Measurements from ENCODE around the gene CNTNAP5.

The CNTNAP5 gene

DNA sequence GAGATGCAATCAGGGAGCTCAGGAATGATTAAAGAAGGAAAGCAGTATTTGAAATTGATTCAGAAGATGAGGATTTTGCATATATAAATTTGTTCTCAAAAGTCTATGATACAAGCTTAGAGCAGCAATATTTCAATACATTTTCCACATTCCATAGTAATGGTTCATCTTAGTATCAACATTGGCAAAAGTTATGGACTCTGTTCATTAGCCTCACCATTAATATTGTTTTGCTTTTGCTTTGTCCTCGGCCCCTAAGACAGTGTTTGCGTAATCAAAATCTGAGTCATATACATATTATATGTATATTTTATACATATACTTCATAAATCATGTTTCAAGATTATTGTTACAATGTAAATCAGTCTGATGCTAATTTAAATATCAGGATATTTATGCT, 176.6 kb downstream of the CNTNAP5 start:
- H3K4me3 ChIP-seq (ENCODE audit: low read depth, low read length), result no peak overlapping the region
- no peak for DNase-seq (ENCODE audit: low read depth)

DNA sequence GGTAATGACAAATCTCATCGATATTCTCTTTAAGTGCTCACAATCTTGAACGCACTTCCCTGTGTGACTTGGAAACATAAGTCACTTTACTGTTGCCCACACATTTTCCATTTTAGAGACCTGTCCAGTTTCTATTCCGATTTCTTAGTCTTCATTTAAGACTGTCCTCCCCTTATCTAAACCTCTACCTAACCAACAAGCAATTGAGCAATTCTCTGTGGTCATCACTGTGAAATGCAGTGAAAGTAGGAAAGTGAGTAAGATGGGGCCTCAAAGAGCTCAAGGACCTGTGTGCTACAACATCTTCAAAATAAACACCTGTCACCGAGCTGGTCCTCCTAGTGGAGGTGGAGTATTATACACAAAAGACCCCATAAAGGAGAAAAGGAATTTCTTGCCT, 184.4 kb downstream of the CNTNAP5 start:
- DNase-seq (ENCODE audit: low read depth), result no peak
- TF ChIP-seq POLR2A (IDR thresholded peaks at IDR 0.05; ENCODE audit: extremely low read depth, insufficient read length), result no peak
- TF ChIP-seq MYC (IDR thresholded peaks at IDR 0.05; ENCODE audit: low read depth, low read length), result no peak
- TF ChIP-seq MAX (IDR thresholded peaks at IDR 0.05; ENCODE audit: low read depth, low read length), result no peak
- H3K4me3 ChIP-seq (ENCODE audit: low read depth, low read length), result no peak overlapping the region

More for the DNA sequence above, 176.6 kb downstream of the CNTNAP5 start:
- TF ChIP-seq MYC (IDR thresholded peaks at IDR 0.05; ENCODE audit: low read depth, low read length), result no peak
- TF ChIP-seq, protein P1, sequence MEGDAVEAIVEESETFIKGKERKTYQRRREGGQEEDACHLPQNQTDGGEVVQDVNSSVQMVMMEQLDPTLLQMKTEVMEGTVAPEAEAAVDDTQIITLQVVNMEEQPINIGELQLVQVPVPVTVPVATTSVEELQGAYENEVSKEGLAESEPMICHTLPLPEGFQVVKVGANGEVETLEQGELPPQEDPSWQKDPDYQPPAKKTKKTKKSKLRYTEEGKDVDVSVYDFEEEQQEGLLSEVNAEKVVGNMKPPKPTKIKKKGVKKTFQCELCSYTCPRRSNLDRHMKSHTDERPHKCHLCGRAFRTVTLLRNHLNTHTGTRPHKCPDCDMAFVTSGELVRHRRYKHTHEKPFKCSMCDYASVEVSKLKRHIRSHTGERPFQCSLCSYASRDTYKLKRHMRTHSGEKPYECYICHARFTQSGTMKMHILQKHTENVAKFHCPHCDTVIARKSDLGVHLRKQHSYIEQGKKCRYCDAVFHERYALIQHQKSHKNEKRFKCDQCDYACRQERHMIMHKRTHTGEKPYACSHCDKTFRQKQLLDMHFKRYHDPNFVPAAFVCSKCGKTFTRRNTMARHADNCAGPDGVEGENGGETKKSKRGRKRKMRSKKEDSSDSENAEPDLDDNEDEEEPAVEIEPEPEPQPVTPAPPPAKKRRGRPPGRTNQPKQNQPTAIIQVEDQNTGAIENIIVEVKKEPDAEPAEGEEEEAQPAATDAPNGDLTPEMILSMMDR (IDR thresholded peaks at IDR 0.05; ENCODE audit: low read depth, low read length), result no peak
- TF ChIP-seq POLR2A (IDR thresholded peaks at IDR 0.05; ENCODE audit: extremely low read depth, insufficient read length), result no peak
- TF ChIP-seq MAX (IDR thresholded peaks at IDR 0.05; ENCODE audit: low read depth, low read length), result no peak

DNA sequence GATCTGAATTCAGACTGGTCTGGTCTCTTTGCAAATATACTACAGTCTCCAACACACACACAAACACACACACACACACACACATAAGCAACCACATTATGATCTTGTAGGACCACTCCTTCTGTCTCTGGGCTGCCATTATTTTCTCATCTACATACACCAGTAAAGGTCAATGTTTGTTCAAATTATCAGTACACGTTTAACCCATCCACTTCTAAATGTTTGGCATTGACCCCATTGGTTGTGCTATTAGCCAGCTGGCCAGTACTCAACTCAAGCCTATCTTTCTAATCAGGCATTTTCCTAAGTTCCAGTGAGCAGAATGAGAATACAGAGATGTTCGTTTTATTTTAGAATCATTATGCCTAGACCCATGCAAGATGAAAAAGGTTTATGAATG, 186.4 kb downstream of the CNTNAP5 start:
- H3K4me3 ChIP-seq (ENCODE audit: low read depth, low read length), result no peak overlapping the region
- no peak for TF ChIP-seq MAX (IDR thresholded peaks at IDR 0.05; ENCODE audit: low read depth, low read length)
- no peak for TF ChIP-seq MYC (IDR thresholded peaks at IDR 0.05; ENCODE audit: low read depth, low read length)
- TF ChIP-seq, protein P1 (IDR thresholded peaks at IDR 0.05; ENCODE audit: low read depth, low read length), result no peak
- no peak for TF ChIP-seq POLR2A (IDR thresholded peaks at IDR 0.05; ENCODE audit: extremely low read depth, insufficient read length)
- DNase-seq (ENCODE audit: low read depth), result no peak

DNA sequence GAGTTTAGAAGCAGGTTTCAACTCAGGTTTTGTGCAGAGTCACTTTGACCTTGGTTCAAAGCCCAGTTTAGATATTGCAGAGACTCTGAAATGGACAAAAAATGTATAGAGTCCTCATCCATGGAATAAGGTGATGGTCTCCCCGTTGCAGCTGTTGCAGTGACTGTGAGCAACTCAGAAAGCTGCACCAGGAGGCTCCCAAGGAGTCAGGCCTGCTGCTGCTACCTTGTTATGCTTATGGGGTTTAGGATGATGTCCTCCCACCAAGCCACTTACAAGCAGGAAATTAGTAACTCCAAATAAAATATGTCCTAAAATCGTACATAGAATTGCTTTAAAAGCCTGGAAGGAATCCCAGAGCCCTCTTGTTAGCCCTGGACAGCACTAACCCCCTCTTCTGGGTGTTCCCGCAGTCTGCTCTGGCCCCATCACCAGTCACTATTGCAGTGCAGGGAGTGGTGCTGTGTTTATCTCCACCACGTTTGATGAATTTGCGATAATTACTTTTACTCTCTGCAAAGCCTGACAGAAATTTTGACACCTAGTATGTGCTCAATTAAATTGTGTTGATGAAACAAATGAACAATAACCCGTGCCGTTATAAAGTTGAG, 189.0 kb downstream of the CNTNAP5 start:
- H3K4me3 ChIP-seq (ENCODE audit: low read depth, low read length), result no peak overlapping the region
- no peak for TF ChIP-seq POLR2A (IDR thresholded peaks at IDR 0.05; ENCODE audit: extremely low read depth, insufficient read length)
- TF ChIP-seq, protein P1 (IDR thresholded peaks at IDR 0.05; ENCODE audit: low read depth, low read length), result no peak
- no peak for TF ChIP-seq MAX (IDR thresholded peaks at IDR 0.05; ENCODE audit: low read depth, low read length)
- TF ChIP-seq MYC (IDR thresholded peaks at IDR 0.05; ENCODE audit: low read depth, low read length), result no peak

DNA sequence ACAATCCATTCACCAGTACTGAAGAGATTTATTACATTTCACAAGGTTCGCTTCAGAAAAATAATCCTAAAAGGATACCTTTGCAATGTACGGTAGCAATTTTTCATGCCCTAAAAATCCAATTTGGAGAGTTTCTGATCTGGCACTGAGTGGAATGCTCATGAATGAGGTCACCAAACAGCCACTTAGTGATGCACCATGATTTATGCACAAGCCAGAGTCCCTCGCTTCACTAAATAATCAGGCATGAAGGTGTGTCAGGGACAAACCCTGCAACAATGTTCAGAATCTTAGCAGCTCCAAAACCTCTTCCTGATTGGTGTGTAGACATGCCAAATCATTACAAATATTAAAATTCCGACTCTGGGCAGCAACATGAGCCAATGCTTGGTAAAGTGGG, 221.1 kb downstream of the CNTNAP5 start:
- no peak overlapping the region for H3K4me3 ChIP-seq (ENCODE audit: low read depth, low read length)
- no peak for DNase-seq (ENCODE audit: low read depth)
- TF ChIP-seq POLR2A (IDR thresholded peaks at IDR 0.05; ENCODE audit: extremely low read depth, insufficient read length) (no peak), MAX (IDR thresholded peaks at IDR 0.05; ENCODE audit: low read depth, low read length) (no peak), MYC (IDR thresholded peaks at IDR 0.05; ENCODE audit: low read depth, low read length) (no peak)
- TF ChIP-seq, protein P1 (IDR thresholded peaks at IDR 0.05; ENCODE audit: low read depth, low read length), result no peak

More for the DNA sequence above, 189.0 kb downstream of the CNTNAP5 start:
- no peak for DNase-seq (ENCODE audit: low read depth)

- DNase-seq (ENCODE audit: low read depth), result no peak
- H3K4me3 ChIP-seq (ENCODE audit: low read depth, low read length), result no peak overlapping the region
- TF ChIP-seq POLR2A (IDR thresholded peaks at IDR 0.05; ENCODE audit: extremely low read depth, insufficient read length), result no peak
- no peak for TF ChIP-seq MAX (IDR thresholded peaks at IDR 0.05; ENCODE audit: low read depth, low read length)
- no peak for TF ChIP-seq MYC (IDR thresholded peaks at IDR 0.05; ENCODE audit: low read depth, low read length)
- TF ChIP-seq, protein P1 (IDR thresholded peaks at IDR 0.05; ENCODE audit: low read depth, low read length), result no peak
Observed at GRCh38 chr2:124248386-124248785, 223.3 kb downstream of the CNTNAP5 start.
